ENCODE data around the gene NOP16. TPM values are rescaled to one million over a fixed set of nuclear protein-coding genes. Genes with fewer than 3 reads are reported as not detected.

Gene NOP16
- total and polyA plus RNA-seq, 2 donors: 19.5 to 30.6 TPM

- H3K27me3 ChIP-seq (ENCODE audit: control insufficient read depth in 2 of 2, insufficient read depth in 1 of 2, low read length in 1 of 2): no peaks in the 10 kb centered on the region
- WGBS: 97% methylated on average over 9 of the region's 9 CpGs
- no peak overlapping the region for H3K27ac ChIP-seq (ENCODE audit: low read depth in 1 of 2, low read length in 1 of 2)
- H3K4me1 ChIP-seq (ENCODE audit: control insufficient read depth in 2 of 2, insufficient read depth in 2 of 2, low read length in 2 of 2): peaks cover 0 to 5% of the 10 kb centered on the region in 2 donors
- no peaks in the 10 kb centered on the region for H3K9me3 ChIP-seq (ENCODE audit: control insufficient read depth in 2 of 2, insufficient read depth in 1 of 2, low read length in 1 of 2)
- DNase-seq (ENCODE audit: low read depth in 6 of 9, low spot score in 9 of 9): no peak
- H3K4me3 ChIP-seq (ENCODE audit: low read length in 2 of 2): no peak overlapping the region
- peaks cover 44 to 52% of the 10 kb centered on the region in 2 donors for H3K36me3 ChIP-seq (ENCODE audit: control insufficient read depth in 2 of 2, insufficient read depth in 2 of 2, low read length in 1 of 2)
Measured at GRCh38 chr5:176394096-176394495, 5.7 kb upstream of the NOP16 start.

DNA sequence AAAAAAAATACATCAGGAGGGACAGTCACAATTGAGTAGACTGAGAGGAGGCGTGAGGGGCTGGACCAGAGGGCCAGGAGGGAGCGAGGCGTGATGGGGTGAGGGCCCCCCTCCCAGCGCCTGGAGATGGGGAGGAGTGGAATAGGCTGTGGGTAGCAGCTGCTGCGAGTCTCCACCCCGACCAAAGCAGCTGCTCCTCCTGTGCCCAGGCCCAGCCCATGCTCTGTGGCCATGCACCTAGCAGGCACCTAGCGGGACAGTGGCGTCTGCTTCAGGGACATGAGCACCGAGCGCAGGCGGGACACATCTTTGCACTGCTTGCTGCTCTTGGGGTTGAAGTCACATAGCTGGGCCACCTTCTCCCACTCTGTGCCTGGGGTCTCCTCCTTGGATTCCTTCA lies 4.1 kb upstream of the NOP16 start:
- Histone ChIP-seq H3K36me3 (ENCODE audit: control insufficient read depth in 2 of 2, insufficient read depth in 2 of 2, low read length in 1 of 2) (peaks cover 41 to 49% of the 10 kb centered on the region in 2 donors), H3K27ac (ENCODE audit: low read depth in 1 of 2, low read length in 1 of 2) (no peak overlapping the region), H3K4me3 (ENCODE audit: low read length in 2 of 2) (no peak overlapping the region), H3K9me3 (ENCODE audit: control insufficient read depth in 2 of 2, insufficient read depth in 1 of 2, low read length in 1 of 2) (peaks cover 0 to 7% of the 10 kb centered on the region in 2 donors), H3K27me3 (ENCODE audit: control insufficient read depth in 2 of 2, insufficient read depth in 1 of 2, low read length in 1 of 2) (no peaks in the 10 kb centered on the region), H3K4me1 (ENCODE audit: control insufficient read depth in 2 of 2, insufficient read depth in 2 of 2, low read length in 2 of 2) (peaks cover 2 to 13% of the 10 kb centered on the region in 2 donors)
- 97% methylated on average over 11 of the region's 11 CpGs for WGBS
- DNase-seq (ENCODE audit: low read depth in 6 of 9, low spot score in 9 of 9): no peak

DNA sequence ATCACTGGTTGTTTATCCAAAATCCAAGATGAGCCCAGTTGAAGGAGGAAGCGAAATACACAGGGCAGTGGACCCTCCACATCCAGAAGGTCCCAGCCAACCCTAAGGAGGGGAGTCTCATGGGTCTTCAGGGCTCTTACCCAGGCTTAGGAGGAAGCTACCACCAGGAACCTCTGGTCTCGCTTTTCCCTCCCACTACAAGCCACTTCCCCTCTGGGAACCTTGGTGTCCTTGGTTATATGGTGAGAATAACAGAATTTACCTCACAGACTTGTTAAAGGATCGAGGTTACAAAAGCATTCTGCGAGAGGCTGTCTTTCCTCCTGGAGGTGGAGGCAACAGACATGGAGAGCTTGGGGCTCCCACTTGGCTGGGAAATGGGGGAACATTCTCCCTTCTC lies 3.6 kb upstream of the NOP16 start:
- no peak for DNase-seq (ENCODE audit: low read depth in 6 of 9, low spot score in 9 of 9)
- H3K4me3 ChIP-seq (ENCODE audit: low read length in 2 of 2): no peak overlapping the region
- no peaks in the 10 kb centered on the region for H3K27me3 ChIP-seq (ENCODE audit: control insufficient read depth in 2 of 2, insufficient read depth in 1 of 2, low read length in 1 of 2)
- peaks cover 0 to 7% of the 10 kb centered on the region in 2 donors for H3K9me3 ChIP-seq (ENCODE audit: control insufficient read depth in 2 of 2, insufficient read depth in 1 of 2, low read length in 1 of 2)
- H3K27ac ChIP-seq (ENCODE audit: low read depth in 1 of 2, low read length in 1 of 2): no peak overlapping the region
- WGBS: 98% methylated on average over 4 of the region's 4 CpGs
- H3K36me3 ChIP-seq (ENCODE audit: control insufficient read depth in 2 of 2, insufficient read depth in 2 of 2, low read length in 1 of 2): peaks cover 41 to 43% of the 10 kb centered on the region in 2 donors
- peaks cover 7 to 18% of the 10 kb centered on the region in 2 donors for H3K4me1 ChIP-seq (ENCODE audit: control insufficient read depth in 2 of 2, insufficient read depth in 2 of 2, low read length in 2 of 2)

- DNase-seq (ENCODE audit: low read depth in 6 of 9, low spot score in 9 of 9): no peak
- H3K9me3 ChIP-seq (ENCODE audit: control insufficient read depth in 2 of 2, insufficient read depth in 1 of 2, low read length in 1 of 2): peaks cover 0 to 7% of the 10 kb centered on the region in 2 donors
- peaks cover 39% of the 10 kb centered on the region in 2 donors for H3K36me3 ChIP-seq (ENCODE audit: control insufficient read depth in 2 of 2, insufficient read depth in 2 of 2, low read length in 1 of 2)
- peaks cover 7 to 21% of the 10 kb centered on the region in 2 donors for H3K4me1 ChIP-seq (ENCODE audit: control insufficient read depth in 2 of 2, insufficient read depth in 2 of 2, low read length in 2 of 2)
- no peak overlapping the region for H3K4me3 ChIP-seq (ENCODE audit: low read length in 2 of 2)
- H3K27me3 ChIP-seq (ENCODE audit: control insufficient read depth in 2 of 2, insufficient read depth in 1 of 2, low read length in 1 of 2): no peaks in the 10 kb centered on the region
- no peak overlapping the region for H3K27ac ChIP-seq (ENCODE audit: low read depth in 1 of 2, low read length in 1 of 2)
- 83% methylated on average over 4 of the region's 4 CpGs for WGBS
Measured at GRCh38 chr5:176391479-176391878, 3.1 kb upstream of the NOP16 start.

GRCh38 chr5:176389135-176390123 lies 1.0 kb upstream of the NOP16 start:
- Histone ChIP-seq H3K27me3 (ENCODE audit: control insufficient read depth in 2 of 2, insufficient read depth in 1 of 2, low read length in 1 of 2) (no peaks in the 10 kb centered on the region), H3K4me1 (ENCODE audit: control insufficient read depth in 2 of 2, insufficient read depth in 2 of 2, low read length in 2 of 2) (peaks cover 7 to 22% of the 10 kb centered on the region in 2 donors), H3K36me3 (ENCODE audit: control insufficient read depth in 2 of 2, insufficient read depth in 2 of 2, low read length in 1 of 2) (peaks cover 34 to 51% of the 10 kb centered on the region in 2 donors), H3K9me3 (ENCODE audit: control insufficient read depth in 2 of 2, insufficient read depth in 1 of 2, low read length in 1 of 2) (peaks cover 0 to 7% of the 10 kb centered on the region in 2 donors), H3K27ac (ENCODE audit: low read depth in 1 of 2, low read length in 1 of 2) (peak overlapping the region; percentile 95 to 98), H3K4me3 (ENCODE audit: low read length in 2 of 2) (peak overlapping the region; percentile 70 to 97)
- 29% methylated on average over 41 of the region's 41 CpGs for WGBS
- DNase-seq (ENCODE audit: low read depth in 6 of 9, low spot score in 9 of 9): no peak

- Histone ChIP-seq H3K27ac (ENCODE audit: low read depth in 1 of 2, low read length in 1 of 2) (no peak overlapping the region), H3K4me3 (ENCODE audit: low read length in 2 of 2) (peak overlapping the region; percentile 70 to 97), H3K9me3 (ENCODE audit: control insufficient read depth in 2 of 2, insufficient read depth in 1 of 2, low read length in 1 of 2) (peaks cover 0 to 7% of the 10 kb centered on the region in 2 donors), H3K27me3 (ENCODE audit: control insufficient read depth in 2 of 2, insufficient read depth in 1 of 2, low read length in 1 of 2) (no peaks in the 10 kb centered on the region), H3K36me3 (ENCODE audit: control insufficient read depth in 2 of 2, insufficient read depth in 2 of 2, low read length in 1 of 2) (peaks cover 42 to 55% of the 10 kb centered on the region in 2 donors), H3K4me1 (ENCODE audit: control insufficient read depth in 2 of 2, insufficient read depth in 2 of 2, low read length in 2 of 2) (peaks cover 7 to 22% of the 10 kb centered on the region in 2 donors)
- DNase-seq (ENCODE audit: low read depth in 6 of 9, low spot score in 9 of 9): no peak
- under 1% methylated on average over 29 of the region's 29 CpGs for WGBS
Measured at GRCh38 chr5:176388003-176388443, 375 bp downstream of the NOP16 start.

GRCh38 chr5:176387384-176387925 lies 943 bp downstream of the NOP16 start:
- peaks cover 0 to 7% of the 10 kb centered on the region in 2 donors for H3K9me3 ChIP-seq (ENCODE audit: control insufficient read depth in 2 of 2, insufficient read depth in 1 of 2, low read length in 1 of 2)
- H3K4me3 ChIP-seq (ENCODE audit: low read length in 2 of 2): peak overlapping the region; percentile 70 to 97
- DNase-seq (ENCODE audit: low read depth in 6 of 9, low spot score in 9 of 9): no peak
- H3K27ac ChIP-seq (ENCODE audit: low read depth in 1 of 2, low read length in 1 of 2): no peak overlapping the region
- H3K36me3 ChIP-seq (ENCODE audit: control insufficient read depth in 2 of 2, insufficient read depth in 2 of 2, low read length in 1 of 2): peaks cover 38 to 56% of the 10 kb centered on the region in 2 donors
- H3K4me1 ChIP-seq (ENCODE audit: control insufficient read depth in 2 of 2, insufficient read depth in 2 of 2, low read length in 2 of 2): peaks cover 7 to 22% of the 10 kb centered on the region in 2 donors
- 45% methylated on average over 8 of the region's 8 CpGs for WGBS
- H3K27me3 ChIP-seq (ENCODE audit: control insufficient read depth in 2 of 2, insufficient read depth in 1 of 2, low read length in 1 of 2): no peaks in the 10 kb centered on the region

GRCh38 chr5:176386491-176386890 lies 1.9 kb downstream of the NOP16 start:
- Histone ChIP-seq H3K4me1 (ENCODE audit: control insufficient read depth in 2 of 2, insufficient read depth in 2 of 2, low read length in 2 of 2) (peaks cover 7 to 22% of the 10 kb centered on the region in 2 donors), H3K27ac (ENCODE audit: low read depth in 1 of 2, low read length in 1 of 2) (no peak overlapping the region), H3K27me3 (ENCODE audit: control insufficient read depth in 2 of 2, insufficient read depth in 1 of 2, low read length in 1 of 2) (no peaks in the 10 kb centered on the region), H3K36me3 (ENCODE audit: control insufficient read depth in 2 of 2, insufficient read depth in 2 of 2, low read length in 1 of 2) (peaks cover 41 to 56% of the 10 kb centered on the region in 2 donors), H3K9me3 (ENCODE audit: control insufficient read depth in 2 of 2, insufficient read depth in 1 of 2, low read length in 1 of 2) (peaks cover 0 to 7% of the 10 kb centered on the region in 2 donors), H3K4me3 (ENCODE audit: low read length in 2 of 2) (no peak overlapping the region)
- 96% methylated on average over 1 of the region's 1 CpG for WGBS
- DNase-seq (ENCODE audit: low read depth in 6 of 9, low spot score in 9 of 9): no peak

DNA sequence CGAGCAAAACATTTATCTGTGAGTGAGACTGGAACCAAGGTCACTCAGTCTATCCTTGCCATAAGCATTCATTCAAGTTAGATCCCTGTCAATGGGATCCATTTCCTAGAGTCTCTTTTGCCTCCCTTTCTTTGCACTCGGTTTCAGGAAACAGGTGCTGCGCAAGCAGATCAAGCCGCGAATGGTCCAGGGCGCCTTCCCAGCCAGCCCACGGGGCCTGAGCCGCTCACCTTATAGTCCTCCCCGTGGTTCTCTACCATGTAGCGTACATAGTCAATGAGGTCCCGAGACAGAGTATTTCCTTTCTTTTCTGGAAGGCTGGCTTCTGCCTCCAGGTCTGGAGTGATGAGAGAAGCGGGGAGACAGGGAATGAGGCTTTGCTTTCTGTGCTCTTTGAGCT lies 3.4 kb downstream of the NOP16 start:
- Histone ChIP-seq H3K9me3 (ENCODE audit: control insufficient read depth in 2 of 2, insufficient read depth in 1 of 2, low read length in 1 of 2) (peaks cover 0 to 7% of the 10 kb centered on the region in 2 donors), H3K27me3 (ENCODE audit: control insufficient read depth in 2 of 2, insufficient read depth in 1 of 2, low read length in 1 of 2) (no peaks in the 10 kb centered on the region), H3K4me1 (ENCODE audit: control insufficient read depth in 2 of 2, insufficient read depth in 2 of 2, low read length in 2 of 2) (peaks cover 7 to 22% of the 10 kb centered on the region in 2 donors), H3K27ac (ENCODE audit: low read depth in 1 of 2, low read length in 1 of 2) (no peak overlapping the region), H3K36me3 (ENCODE audit: control insufficient read depth in 2 of 2, insufficient read depth in 2 of 2, low read length in 1 of 2) (peaks cover 37 to 53% of the 10 kb centered on the region in 2 donors), H3K4me3 (ENCODE audit: low read length in 2 of 2) (no peak overlapping the region)
- DNase-seq (ENCODE audit: low read depth in 6 of 9, low spot score in 9 of 9): no peak
- WGBS: 98% methylated on average over 12 of the region's 12 CpGs

Data from thymus (tissue), 11 donors.